B cell (primary cell): Measurements from ENCODE around the gene CATSPERB.

ENCODE experiments used
- CTCF ChIP-seq: fragments of 200-600 bp; IDR thresholded peaks from one replicate; pipeline ENCODE4 v1.8.0; 2022; ENCODE audit warnings: antibody characterized with exemption, mild to moderate bottlenecking
- EZH2 ChIP-seq: IDR thresholded peaks from 2 replicates; pipeline ENCODE4 v1.6.1; 2012; ENCODE audit warnings: borderline replicate concordance, low read depth, mild to moderate bottlenecking, moderate library complexity, low read length; ENCODE audit not compliant: insufficient read depth, poor library complexity, severe bottlenecking

- TF ChIP-seq CTCF: peak; percentile 74
- TF ChIP-seq EZH2: no peak
These were observed 82.0 kb downstream of the CATSPERB start for GRCh38 chr14:91649930-91650329.
